ENCODE data around the gene SUSD3. TPM values are rescaled to one million over a fixed set of nuclear protein-coding genes. Genes with fewer than 3 reads are reported as not detected.

SUSD3 gene
- total RNA-seq, 1 experiment from 2014 or later, result 2.2 TPM

DNA sequence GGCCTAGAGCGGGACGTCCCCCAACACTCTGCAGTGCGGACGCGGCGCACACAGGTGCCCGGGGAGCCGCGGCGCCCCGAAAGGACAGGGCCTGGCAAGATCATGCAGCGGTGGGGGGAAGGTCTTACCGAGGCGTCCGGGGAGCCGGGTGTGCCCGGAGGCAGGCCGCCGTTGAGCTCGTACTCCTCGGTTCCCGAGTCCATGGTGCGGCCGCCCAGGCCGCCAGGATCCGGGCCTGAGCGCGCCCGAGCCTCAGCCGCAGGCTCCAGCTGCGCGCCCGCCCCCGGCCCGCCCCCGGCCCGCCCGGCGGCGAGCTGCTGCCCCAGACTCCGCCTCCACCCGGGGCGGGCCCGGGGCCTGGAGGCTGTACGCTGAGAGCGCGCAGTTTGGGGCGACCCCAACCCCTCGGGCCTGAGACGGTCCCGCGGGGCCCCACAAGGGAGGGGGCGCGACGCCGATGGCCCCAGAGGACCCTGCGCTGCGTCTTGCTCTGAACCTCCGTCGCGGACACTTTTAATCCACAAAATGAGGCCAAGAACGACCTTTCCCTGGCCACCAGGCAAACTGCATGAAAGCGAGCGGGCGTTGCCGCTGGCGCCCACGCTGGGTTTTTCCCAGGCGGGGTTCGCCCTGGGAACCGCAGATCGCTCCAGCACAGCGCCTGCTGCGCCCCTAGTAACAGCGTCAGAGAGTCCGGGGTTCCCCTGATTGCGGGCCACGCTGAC, 75.7 kb downstream of the SUSD3 start, which contains the start of gene NINJ1:
Gene NINJ1, minus strand, starts transcription at position 237 of the 725 bp plus-strand sequence. Its CDS starts 34 bp downstream, at position 203.
- POLR2A ChIA-PET, result interaction anchor here (0.6 to 0.7 kb wide), 2 partner anchors 436 to 1710 kb away, joined by 3 read pairs; no protein-coding TSS in a partner anchor
- no peaks in the 10 kb centered on the region for H3K36me3 ChIP-seq (ENCODE audit: control insufficient read depth, insufficient read depth, low read length)
- CTCF ChIA-PET, result interaction anchor here (0.6 to 1.2 kb wide), 2 partner anchors 20 to 25 kb away, joined by 3 to 4 read pairs; no protein-coding TSS in a partner anchor
- Mint-ChIP-seq H3K4me3 (ENCODE audit: unreplicated experiment) (peak within 1 kb of the TSS; percentile 79), H3K36me3 (ENCODE audit: insufficient read depth, unreplicated experiment) (peaks cover 6% of the 10 kb centered on the region), H3K4me1 (ENCODE audit: low read depth, unreplicated experiment) (peaks cover 6% of the 10 kb centered on the region), H3K27ac (ENCODE audit: unreplicated experiment) (peak within 1 kb of the TSS; percentile 80), H3K9me3 (ENCODE audit: unreplicated experiment) (no peaks in the 10 kb centered on the region), H3K27me3 (ENCODE audit: insufficient read depth, unreplicated experiment) (no peaks in the 10 kb centered on the region)
- peak within 1 kb of the TSS; percentile 55 for H3K4me3 ChIP-seq (ENCODE audit: low read depth, low read length)
- DNase-seq, result peak; percentile 52 to 67
- H3K9me3 ChIP-seq, result no peaks in the 10 kb centered on the region
- BruUV-seq (replicated peaks), result no TSS peak
- intact Hi-C loops (cut with micrococcal nuclease; ENCODE audit: unreplicated experiment), result no loop called here
- H3K27me3 ChIP-seq (replicated peaks; ENCODE audit: control insufficient read depth, insufficient read depth, low read length), result no peaks in the 10 kb centered on the region
- peaks cover 10% of the 10 kb centered on the region; the same call in 1 of the 2 replicates for H3K4me1 ChIP-seq
- TF ChIP-seq, protein P1, sequence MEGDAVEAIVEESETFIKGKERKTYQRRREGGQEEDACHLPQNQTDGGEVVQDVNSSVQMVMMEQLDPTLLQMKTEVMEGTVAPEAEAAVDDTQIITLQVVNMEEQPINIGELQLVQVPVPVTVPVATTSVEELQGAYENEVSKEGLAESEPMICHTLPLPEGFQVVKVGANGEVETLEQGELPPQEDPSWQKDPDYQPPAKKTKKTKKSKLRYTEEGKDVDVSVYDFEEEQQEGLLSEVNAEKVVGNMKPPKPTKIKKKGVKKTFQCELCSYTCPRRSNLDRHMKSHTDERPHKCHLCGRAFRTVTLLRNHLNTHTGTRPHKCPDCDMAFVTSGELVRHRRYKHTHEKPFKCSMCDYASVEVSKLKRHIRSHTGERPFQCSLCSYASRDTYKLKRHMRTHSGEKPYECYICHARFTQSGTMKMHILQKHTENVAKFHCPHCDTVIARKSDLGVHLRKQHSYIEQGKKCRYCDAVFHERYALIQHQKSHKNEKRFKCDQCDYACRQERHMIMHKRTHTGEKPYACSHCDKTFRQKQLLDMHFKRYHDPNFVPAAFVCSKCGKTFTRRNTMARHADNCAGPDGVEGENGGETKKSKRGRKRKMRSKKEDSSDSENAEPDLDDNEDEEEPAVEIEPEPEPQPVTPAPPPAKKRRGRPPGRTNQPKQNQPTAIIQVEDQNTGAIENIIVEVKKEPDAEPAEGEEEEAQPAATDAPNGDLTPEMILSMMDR (IDR thresholded peaks at IDR 0.05; ENCODE audit: insufficient read depth in 1 of 2, low read depth in 1 of 2, low read length in 1 of 2, severe bottlenecking in 1 of 2, unreplicated experiment in 1 of 2), result no peak

Other genes starting within 250 kb of the SUSD3 start
- gene ZNF484, start 180.7 kb upstream of the SUSD3 start, total RNA-seq (2022), result 3.3 and 3.6 TPM in 2 replicates
- gene FGD3, start 111.2 kb upstream of the SUSD3 start, total RNA-seq (2022), result 25.7 and 26.6 TPM in 2 replicates
- gene CARD19, start 37.5 kb downstream of the SUSD3 start, total RNA-seq (2022), result 10.6 and 11.4 TPM in 2 replicates
- 29.5 and 35.6 TPM in 2 replicates for gene NINJ1, start 75.5 kb downstream of the SUSD3 start, total RNA-seq (2022)
- 21.7 and 23.4 TPM in 2 replicates for gene WNK2, start 125.4 kb downstream of the SUSD3 start, total RNA-seq (2022)